ENCODE data around the gene PINK1.

PINK1 gene

DNA sequence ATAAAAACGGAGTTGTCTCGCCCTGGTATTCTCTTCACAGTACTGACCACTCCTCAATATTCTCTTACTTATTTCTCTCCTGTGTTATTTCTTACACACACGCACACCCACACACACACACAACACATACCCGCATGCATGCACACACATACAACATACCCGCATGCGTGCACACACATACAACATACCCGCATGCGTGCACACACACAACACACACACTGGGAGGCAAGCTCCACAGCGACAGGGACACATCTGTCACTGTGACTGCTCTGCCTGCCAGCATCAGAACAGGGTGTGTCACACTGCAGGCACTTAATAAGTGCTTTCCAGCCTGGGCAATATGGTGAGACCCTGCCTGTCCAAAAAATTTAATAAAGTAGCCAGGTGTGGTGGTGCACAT lies 48.7 kb downstream of the PINK1 start:
- no peak for DNase-seq (ENCODE audit: low spot score)

DNA sequence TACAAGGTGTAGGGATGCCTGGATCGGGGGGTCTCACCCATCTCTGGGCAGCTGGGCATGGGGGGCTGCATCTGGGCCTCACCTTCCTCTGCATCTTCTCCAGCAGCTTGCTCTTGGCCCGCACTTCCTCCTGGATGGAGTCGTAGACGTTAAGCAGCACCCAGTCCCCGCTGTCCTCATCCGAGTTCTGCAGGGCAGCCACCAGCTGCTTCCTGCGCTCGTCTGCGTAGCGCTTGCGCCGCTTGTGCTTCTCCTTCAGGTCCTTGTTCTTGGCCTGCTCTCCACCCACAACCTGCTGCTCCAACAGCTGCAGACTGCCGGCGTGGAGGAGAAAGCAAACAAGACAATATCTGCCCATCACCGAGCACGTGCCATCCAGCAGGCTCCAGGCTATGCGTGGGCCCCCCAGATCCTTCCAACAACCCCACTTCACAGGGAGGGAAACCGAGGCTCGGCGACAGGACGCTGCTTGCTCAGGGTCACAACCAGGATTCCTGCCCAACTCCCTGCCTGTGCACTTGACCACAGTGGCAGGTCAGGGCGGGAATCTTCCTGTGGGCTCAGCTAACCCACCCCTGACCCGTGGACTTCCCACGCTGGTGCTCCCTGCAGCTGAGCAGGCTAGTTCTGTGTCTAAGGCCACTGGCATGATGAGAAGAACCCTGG lies 49.4 kb downstream of the PINK1 start:
- no peak for DNase-seq (ENCODE audit: low spot score)

DNA sequence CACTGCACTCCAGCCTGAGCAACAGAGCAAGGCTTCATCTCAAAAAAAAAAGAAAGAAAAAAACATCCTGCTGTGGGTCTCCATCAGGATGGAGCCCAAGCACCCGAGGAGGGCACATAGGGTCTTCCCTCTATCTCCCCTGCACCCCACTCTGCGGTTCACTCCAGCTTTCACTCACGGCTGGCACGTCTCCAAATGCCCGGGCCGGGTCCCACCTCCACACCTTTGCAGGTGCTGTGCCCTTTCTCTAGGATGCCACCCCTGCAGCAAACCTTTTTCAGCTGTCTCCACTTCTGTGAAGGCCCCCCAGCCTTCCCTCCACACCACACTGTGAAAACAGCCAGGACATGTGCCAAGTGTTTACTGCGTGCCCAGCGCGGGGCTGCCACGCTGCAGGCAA lies 50.4 kb downstream of the PINK1 start:
- DNase-seq (ENCODE audit: low spot score) = no peak

DNA sequence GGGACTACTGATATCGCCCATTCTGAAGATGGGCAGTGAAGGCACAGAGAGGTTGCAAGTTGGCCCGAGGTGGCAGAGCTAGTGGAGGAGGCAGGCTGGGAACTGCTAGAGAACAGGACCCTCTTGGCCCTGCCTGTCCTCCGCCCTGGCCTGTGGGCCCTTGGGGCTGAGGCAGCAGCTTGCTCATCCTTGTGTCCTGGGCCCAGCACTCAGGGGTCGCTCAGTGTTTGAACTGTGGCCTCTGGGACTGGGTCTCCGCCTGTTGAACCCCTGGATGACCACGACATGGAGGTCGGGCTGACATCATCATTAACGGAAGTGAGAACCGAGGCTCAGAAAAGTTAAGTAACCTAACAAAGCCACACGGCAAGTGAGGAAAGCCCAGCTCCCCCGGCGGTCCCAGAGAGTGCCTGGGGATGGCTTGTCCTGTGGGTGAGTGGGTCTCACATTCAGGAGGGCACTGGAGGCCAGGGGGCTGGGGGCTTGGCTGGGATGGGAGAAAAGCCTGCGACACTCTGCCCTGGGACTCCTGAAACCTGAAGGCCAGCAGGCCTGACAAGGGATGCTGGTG lies 50.9 kb downstream of the PINK1 start:
- no peak for DNase-seq (ENCODE audit: low spot score)

DNA sequence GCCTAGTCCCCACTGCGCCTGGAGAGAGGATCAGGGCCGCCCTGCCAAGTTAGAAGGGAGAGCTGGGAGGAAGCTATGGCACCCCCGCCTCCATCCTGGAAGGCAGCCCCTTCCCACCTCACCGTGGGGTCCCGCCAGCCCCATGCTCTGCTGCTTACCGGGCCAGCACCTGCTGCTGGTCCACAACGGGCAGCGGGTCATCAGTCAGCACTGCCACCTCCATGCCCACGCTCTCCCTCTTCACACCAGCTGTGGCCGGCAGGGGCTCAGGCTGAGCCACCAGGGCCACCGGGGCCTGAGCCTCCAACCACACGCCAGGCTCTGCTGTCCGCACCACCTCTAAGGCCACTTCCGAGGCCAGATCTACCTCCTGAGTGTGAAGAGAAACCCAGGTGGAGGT lies 51.4 kb downstream of the PINK1 start:
- DNase-seq (ENCODE audit: low spot score) = no peak

DNA sequence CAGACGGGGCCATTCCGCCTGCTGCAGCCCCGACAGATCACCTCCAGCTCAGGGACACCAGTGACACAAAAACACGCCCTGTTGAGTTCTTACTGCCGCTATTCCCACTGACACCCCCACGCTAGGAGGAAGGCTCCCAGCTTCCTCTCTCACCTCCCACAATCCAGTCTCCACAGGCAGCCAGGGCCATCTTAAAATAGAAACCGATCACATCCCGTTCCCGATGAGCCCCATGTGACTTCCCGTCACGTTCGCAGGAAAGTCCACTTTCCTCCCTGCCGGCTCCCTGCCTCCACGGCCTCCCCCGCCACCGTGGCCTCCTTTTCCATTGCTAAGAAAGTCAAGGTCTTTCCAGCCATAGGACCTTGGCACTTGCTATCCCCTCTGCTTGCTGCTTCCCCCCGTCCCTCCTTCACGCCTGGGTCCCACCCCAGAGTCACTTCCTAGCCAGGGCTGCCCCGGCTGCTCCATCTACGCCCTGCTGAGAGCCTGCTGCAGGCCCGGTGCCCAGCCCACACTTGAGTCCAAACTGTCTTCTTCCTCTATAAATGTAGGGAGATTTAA lies 51.9 kb downstream of the PINK1 start:
- DNase-seq (ENCODE audit: low spot score) = no peak

DNA sequence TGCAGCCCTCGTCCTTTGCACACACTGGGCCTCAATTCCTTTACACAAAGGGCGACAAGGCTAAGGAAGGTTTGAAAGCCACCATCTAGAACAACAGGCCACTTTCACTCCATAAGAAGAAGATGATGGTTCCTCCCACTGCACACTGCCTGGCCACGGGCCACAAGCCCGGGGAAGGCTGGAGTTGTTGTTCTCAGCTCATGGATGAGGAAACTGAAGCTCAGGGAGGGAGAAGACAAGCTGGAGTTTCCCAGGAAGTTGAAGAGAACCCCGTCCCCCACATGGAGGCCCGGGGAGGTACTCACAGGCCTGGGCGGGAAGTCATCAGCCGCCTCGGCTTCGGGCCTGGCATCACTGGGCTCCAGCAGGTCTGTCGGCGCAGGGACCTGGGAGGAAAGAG lies 52.5 kb downstream of the PINK1 start:
- DNase-seq (ENCODE audit: low spot score) = no peak

DNA sequence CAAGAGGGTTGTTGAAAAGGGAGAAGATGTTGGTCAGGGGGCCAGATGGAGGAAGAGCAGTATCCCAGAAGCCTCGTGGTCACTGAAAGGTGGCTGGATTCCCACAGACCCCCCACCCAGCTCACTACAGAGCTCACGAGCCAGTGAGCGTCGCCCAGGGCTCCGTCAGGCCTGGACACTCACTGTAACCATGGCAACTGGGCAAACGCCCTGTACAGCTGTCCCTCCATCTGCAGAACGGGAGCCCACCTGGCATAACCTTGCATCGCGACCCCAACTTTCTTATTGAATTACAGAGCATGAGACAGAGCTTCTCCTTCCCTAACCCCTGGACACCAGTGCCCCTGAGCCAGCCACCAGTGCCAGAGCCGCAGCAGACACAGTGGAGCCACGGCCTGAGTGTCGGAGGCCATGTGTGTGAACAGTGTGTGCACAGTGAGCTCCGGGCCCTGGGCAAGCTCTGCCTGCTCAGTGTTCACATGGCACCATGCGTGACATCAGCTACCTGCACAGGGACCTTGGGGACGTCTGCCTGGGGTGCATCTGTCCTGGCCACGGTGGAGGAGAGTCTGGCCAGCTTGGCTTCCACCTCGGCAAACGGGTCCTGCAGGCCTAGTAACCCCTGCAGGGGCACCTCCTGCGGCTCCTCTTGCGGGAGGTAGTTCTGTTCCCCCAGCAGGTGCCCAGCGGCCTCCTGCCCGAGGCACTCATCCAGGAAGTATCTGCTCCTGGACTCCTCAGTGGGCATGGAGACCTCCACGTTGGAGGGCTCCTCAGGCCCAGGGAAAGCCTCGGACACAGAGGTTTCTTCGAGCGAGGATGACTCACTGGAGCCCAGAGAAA lies 53.8 kb downstream of the PINK1 start:
- no peak for DNase-seq (ENCODE audit: low spot score)

DNA sequence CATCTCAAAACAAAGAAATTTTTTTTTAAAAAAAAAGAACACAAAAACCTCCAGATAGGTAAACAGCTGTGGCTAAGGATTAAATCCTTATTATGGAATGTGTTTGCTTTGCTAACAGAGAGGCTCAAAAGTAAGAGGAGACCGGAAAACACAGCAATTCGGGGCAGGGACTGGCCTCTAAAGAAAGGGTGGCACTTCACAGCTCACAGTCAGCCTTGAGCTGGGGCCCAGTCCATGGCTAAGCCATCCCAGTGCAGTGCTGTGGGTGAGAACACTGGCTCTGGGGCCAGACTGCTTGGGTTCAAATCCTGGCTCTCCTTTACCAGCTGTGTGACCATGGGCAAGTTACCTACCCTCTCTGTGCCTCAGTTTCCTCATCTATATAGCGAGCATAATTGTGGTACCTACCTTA lies 56.4 kb downstream of the PINK1 start:
- DNase-seq (ENCODE audit: low spot score) = no peak

DNA sequence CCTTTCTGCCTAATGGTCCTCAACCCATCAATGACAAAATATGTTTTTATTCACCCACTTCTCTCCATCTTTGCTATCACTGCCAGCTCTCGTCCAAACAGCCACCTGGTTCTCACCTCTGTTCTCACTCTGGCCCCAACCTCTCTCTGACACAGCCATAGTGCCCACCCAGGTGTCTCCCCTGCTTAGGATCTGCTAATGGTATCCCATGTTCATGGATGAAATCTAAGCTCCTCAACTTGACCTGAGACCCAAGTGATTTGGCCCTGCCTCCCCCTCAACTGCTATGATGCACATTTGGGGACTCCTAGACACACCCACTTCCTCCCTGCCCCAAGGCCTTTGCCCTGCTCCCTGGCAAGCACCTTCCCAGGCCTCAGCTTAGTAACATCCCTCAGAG lies 58.6 kb downstream of the PINK1 start:
- no peak for DNase-seq (ENCODE audit: low spot score)

DNA sequence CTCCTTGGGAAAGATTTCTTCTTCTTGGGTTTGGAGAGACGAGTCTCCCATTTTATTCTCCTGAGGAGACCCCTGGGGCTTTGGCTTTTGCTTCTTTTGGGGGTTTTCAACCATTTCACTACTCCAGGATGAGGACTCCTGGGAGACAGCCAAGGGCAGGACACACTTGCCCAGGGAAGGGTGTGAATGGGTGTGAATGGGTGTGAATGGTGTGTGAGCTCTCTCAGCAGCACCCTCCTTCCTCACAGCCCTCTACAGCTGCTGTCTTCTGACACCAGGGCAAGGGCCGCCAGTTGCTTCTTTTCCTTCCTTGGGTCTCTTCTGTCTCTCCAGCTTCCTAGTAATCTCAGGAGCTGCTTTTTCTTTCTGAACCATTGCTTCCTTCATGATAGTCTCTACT lies 60.4 kb downstream of the PINK1 start:
- DNase-seq (ENCODE audit: low spot score) = no peak

DNA sequence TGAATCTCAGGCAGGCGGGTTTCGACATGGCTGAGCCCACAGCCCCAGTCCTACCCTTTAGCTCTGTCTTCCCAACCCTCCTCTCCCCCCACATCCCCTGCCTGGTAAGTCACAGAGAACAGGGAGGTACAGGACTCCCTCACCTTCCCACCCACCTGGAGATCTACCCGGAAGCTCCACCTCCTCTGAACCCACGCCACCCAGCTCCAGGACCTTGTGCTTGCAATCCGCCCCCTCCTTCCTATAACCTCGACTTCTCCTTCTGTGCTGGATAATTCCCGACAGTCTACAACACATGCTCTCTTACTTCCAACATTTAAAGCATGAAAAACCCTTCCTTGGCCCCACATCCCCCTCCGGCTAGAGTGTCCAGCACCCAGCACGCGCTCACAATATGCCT lies 62.3 kb downstream of the PINK1 start:
- no peak for DNase-seq (ENCODE audit: low spot score)

DNA sequence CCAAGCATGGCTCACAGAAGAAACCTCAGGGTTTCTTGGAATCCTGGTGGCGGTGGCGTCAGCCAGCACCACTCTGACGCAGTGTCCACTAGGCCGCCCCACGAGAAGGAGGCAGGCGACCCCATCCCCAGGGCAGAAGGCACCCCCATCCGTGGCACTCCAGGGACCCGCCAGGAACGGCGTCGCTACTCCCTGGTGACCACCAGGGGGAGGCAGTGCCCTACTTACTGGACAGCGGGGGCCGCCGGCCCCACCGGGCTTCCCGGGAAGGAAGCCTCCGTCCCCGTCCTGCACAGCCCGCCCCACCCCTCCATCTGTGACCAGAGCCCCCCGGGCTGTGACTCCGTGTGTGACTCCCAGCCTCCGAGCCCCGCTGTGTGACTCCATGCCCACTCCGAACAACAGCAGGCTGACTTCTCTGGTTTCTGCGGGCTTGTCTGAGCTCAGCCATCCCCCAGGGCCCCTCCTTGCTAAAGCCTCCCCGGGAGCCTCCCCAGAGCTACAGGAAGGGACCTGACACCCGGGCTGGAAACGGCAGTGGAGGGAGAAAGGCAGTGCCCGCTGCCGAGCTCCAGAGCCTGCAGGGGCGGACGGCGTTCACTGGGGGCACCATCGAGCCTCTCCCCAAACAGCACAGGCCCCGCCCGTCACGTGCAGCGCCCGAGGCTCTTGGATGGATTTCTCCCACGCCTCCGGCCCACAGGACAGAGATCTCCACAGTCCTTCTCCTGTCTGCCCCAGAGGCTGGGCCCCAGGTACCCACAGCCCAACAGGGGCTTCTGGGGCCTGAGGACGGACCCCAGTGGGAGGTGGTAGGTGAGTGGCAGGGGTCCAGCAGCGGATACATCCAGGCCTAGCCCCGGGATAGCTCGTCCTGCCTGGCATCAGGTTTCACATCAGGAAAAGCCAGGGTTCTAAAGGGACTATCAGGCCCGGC lies 63.4 kb downstream of the PINK1 start:
- DNase-seq (ENCODE audit: low spot score) = peak; percentile 79

DNA sequence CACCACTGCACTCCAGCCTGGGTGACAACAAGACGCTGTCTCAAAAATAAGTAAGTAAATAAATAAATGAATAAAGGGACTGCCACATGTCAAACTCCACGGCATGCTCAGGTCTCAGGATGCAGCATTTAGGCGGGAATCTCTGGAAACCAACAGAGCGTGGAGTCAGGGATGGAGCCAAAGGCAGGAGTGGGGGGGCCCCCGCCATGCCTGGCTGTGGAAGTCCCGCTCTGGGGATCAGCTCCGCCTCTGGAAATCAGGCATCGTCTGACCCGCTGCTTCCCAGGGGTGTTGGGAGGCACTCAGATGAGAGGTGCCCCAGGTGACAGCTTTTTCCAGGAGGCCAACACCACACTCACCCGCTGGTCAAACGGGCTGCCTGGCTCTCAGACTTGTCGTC lies 64.3 kb downstream of the PINK1 start:
- no peak for DNase-seq (ENCODE audit: low spot score)

DNA sequence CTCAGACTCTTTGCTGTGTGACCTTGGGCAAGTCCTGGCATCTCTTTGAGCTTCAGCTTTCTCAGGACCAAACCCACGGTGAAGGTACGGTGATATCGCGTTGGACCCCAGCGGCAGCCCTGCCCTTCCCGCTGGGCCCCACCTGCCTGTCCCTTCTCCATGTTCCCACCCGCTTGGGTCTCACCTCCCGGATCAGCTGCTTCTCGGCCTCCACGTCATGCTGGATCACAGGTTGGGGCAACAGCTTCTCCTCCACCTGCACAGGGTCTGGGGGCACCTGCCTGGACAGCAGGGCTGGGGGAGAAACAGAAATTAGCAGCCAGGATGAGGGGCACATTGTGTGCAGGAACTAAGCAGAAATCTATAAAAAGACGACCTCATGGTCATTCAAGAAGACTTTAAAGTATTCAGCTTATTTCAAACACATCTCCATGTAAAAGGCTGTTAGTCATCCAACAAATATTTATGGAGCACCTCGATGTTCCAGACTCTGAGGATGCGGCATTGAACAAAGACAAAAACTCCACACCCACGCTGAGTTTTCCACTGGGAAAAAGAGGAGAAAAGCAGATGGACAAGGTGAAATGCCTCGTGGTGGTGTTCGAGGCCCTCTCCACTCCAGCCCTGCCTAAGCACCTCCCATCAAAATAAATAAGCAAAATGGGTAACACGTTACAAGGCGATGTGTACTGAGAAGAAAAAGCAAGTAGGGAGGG lies 65.1 kb downstream of the PINK1 start:
- DNase-seq (ENCODE audit: low spot score) = no peak

DNA sequence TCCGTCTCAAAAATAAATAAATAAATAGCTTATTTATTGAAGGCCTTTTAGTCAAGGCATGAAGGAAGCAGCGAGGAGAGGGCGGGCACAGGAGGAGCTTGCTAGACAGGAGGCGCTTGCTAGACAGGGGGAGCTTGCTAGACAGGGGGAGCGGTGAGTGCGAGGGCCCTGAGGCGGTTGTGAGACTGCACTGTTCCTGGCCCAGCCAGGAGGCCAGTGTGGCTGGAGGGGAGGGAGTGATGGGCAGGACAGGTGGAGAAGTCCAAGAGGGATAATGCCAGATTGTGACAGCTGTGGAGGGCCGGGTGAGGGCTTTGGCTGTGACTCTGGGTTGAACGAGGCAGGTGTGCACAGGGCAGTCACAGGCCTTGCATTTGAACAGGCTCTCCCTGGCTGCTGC lies 66.3 kb downstream of the PINK1 start:
- DNase-seq (ENCODE audit: low spot score) = no peak

DNA sequence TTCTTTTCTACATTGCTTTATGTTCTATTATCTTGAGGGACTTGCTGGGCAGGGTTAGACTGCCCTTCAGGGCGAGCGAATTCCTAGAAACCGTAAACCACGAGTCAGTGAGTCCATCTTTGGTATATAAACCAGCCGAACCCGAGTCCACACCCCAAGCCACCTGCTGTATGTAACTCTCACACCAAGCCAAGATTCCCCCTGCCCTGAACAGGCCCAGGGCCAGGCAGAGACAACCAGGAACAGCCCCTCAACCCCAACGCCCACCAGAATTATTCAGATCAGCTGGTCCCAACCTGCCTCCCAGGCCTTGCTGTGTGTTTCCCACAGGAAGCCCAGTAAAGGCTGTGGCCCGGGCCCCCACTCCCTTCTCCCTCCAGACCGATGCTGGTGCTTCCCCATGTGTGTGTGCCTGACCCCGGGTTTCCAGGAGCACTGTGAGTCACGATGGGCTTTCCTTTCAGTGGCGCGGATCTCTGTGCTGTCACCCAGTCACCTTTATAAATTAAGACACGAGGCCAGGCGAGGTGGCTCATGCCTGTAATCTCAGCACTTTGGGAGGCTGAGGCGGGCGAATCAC lies 67.5 kb downstream of the PINK1 start:
- no peak for DNase-seq (ENCODE audit: low spot score)

Measured in hematopoietic multipotent progenitor cell treated with erythropoietin and hydrocortisone succinate and interleukin-3 and kit ligand, for 15 days (in vitro differentiated cells).